NCI-H146 treated with DMSO at 0.1 percent for 48 hours (cell line): ENCODE results near the gene PARVG.
"Not testable (repeated sequence)": the region's sequence is repeated elsewhere in the genome, so short reads cannot be mapped to it uniquely, and the experiment has no call there.

Experiments
- DNase-seq: peaks from one replicate; lab custom pipeline; 2025; ENCODE audit not compliant: unreplicated experiment; lab: John Stamatoyannopoulos, UW

PARVG gene

GRCh38 chr22:44211256-44211945, 30.7 kb downstream of the PARVG start:
- no peak for DNase-seq

DNA sequence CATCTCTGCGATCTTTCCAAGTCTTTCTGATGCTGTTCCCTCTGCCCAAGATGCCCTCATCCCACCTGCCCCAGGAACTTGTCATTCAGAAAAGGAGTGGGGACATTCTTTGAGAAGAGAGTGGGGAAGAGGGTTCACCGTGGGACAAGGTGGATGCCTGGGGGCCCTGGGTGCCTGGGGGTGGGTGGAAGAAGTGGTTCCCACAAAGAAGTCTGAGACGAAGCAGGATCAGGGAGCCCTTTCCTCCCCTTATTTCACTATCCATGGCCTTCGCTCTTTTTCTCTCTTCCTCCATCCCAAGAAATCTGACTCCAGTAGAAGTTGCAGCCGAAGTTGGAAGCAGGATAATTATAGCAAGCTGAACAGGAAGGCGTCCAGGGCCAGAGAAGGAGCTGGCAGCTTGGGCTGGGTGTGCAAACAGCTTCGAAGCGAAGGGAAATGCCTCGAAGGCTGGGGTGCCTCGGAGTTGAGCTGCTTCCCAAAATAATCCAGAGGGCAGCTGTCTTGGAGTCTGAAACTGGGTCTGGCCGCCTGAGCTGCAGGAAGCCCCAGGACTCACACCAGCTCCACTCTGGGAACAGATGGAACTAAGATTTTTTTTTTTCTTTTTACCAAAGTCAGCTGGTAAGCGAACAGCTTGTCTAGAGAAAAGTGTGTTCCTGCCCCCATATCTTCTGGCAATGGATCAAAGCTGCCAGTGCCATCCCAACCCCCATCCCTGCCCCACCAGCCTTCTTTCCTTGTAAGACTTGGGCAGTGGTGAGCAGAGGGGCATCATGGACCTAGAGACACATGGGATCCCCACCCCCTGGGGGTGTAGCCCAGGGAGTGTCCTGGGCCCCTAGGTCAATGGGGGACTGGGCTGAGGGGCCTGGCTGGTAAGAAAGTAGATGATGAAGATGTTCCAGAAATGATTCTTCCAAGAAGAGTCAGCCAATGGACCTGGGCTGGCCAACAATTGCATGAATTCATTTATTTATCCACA, 31.5 kb downstream of the PARVG start:
- no peak for DNase-seq

DNA sequence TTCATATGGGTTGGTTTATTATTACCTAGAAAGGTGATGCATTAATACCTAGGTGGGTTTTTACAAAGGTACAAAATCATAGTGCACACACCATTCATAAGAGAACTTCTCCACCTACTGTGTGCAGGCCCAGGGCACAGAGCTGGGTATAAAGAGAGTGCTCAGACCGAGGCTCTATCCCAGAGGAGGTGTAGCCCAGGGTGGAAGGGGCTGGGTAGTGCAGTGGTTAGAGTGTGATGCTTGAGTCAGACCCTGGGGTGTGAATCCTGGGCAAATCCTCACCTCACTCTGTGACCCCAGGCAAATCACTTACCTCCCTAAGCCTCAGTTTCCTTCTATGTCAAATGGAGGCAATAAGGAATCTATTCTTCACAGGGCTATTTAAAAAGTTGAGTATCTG, 32.2 kb downstream of the PARVG start:
- no peak for DNase-seq

GRCh38 chr22:44213489-44214043, 32.8 kb downstream of the PARVG start:
- no peak for DNase-seq

- no peak for DNase-seq
These were observed 33.5 kb downstream of the PARVG start for GRCh38 chr22:44214187-44214586.

GRCh38 chr22:44214764-44215163, 34.0 kb downstream of the PARVG start:
- peak; percentile 39 for DNase-seq

- DNase-seq = no peak
These were observed 34.6 kb downstream of the PARVG start for GRCh38 chr22:44215287-44215686.

DNA sequence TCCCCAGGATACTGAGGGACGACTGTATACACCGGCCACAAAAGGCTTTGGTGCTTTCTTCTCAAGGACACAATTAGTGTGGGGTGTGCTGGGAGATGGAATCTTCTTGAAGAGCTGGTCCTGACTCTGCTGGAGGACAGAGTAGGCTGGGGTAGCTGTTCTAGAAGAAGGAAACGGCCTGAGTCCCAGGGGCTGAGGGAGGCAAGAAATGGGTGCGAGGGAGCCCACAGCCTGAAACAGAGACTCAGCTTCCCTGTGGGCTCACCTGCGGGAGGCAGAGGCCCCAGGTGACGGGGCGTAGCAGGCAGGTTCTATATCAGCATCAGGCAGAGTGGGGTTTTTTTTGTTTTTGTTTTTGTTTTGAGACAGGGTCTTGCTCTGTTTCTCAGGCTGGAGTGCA, 36.6 kb downstream of the PARVG start:
- DNase-seq = no peak

GRCh38 chr22:44218071-44218470, 37.3 kb downstream of the PARVG start:
- no peak for DNase-seq

- DNase-seq = no peak
These were observed 38.6 kb downstream of the PARVG start for GRCh38 chr22:44219101-44219870.

GRCh38 chr22:44220727-44221680, 40.3 kb downstream of the PARVG start:
- no peak for DNase-seq

DNA sequence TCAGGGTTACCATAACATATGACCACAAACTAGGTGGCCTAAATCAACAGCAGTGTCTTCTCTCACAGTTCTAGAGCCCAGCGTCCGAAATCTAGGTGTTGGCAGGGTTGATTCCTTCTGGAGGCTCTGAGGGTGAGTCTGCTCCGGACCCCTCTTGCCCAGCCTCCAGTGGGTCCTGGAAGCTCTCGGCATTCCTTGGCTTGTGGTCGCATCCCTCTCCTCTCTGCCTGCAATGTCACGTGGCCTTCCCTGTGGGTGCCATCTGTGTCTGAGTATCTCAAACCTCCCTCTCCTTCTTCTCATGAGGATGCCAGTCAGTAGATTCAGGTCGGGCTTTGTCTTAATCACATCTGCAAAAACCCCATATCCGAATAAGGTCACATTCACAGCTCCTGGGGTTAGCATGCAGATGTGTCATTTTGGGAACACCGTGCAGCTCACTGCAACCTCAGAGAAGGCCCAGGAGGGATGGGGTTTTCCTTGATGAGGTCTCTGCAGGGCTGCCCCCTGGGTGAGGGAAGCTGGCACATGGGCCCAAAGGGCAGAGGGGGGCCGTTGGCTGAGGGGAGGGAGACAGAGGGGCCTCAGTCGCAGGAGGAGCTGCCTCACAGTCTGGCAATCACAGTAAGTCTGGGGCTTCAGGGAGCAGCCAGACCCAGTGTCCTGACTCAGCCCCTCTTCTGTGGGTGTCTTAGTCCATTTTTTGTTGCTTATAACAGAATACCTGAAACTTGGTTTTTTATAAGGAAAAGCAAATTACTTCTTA, 41.2 kb downstream of the PARVG start:
- no peak for DNase-seq

DNA sequence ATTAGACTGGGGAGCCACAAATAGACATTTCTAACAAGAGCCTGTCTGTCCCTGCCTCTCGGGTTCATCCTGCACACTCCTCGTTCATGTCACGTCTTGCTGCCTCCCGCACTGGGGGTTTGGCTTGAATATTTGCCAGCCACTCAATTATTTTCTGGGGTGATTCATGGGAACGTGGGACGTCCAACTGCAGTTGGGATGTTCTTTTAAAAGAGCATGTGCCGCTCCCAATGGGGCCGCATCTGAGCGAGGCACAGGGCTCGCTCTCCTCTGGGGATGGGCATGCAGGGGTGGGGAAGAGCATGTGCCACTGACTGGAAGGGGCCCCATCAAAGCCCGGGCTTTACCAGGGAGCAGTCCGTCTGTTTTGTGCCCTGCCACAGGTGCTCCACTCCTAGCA, 43.4 kb downstream of the PARVG start:
- DNase-seq = no peak

GRCh38 chr22:44225091-44225689, 44.5 kb downstream of the PARVG start:
- no peak for DNase-seq

GRCh38 chr22:44225812-44226211, 45.1 kb downstream of the PARVG start:
- no peak for DNase-seq

- no peak for DNase-seq
These were observed 48.6 kb downstream of the PARVG start for GRCh38 chr22:44229331-44229730.

- no peak for DNase-seq
These were observed 49.1 kb downstream of the PARVG start for GRCh38 chr22:44229809-44230208.

- DNase-seq = no peak
These were observed 50.5 kb downstream of the PARVG start for GRCh38 chr22:44231233-44231632.

DNA sequence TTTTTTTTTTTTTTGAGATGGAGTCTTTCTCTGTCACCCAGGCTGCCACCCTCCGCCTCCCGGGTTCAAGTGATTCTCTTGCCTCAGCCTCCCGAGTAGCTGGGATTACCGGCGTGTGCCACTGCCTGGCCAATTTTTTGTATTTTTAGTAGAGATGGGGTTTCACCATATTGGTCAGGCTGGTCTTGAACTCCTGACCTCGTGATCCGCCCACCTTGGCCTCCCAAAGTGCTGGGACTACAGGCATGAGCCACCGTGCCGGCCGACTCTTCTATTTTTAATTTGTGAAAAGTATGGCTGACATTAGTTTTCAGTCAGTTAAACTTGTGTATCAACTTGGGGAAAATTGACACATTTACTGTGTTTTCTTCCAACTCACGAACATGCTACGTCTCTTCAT, 53.6 kb downstream of the PARVG start:
- DNase-seq = not testable (repeated sequence)
